Stomach (tissue), 9 donors: ENCODE results near the gene PTPN3. TPM values are rescaled to one million over a fixed set of nuclear protein-coding genes. Genes with fewer than 3 reads are reported as not detected.

Experiments used
- DNase-seq, 2 donors: peaks; one replicate each; pipeline versions ENCODE4 v3.0.0 to v3.0.0-alpha.2; 2013 to 2019
- H3K27ac ChIP-seq, 5 donors: fragments of 200-600 bp in 4 of 5; sonication (generic) in 4 of 5; one replicate each; pipeline ENCODE4 v1.5.1; 2013 to 2019; ENCODE audit warnings: mild to moderate bottlenecking in 1 of 5, moderate library complexity in 1 of 5
- H3K27me3 ChIP-seq, 3 donors: fragments of 200-600 bp; sonication (generic); one replicate each; pipeline ENCODE4 v1.5.1; 2017 to 2019; ENCODE audit warnings: mixed run types in 1 of 3
- H3K36me3 ChIP-seq, 4 donors: fragments of 200-600 bp; sonication (generic); 1 replicate in 3 of 4; 2 replicates in 1 of 4; pipeline ENCODE4 v1.5.1; 2016 to 2019
- H3K4me1 ChIP-seq, 4 donors: fragments of 200-600 bp; sonication (generic); one replicate each; pipeline ENCODE4 v1.5.1; 2016 to 2019
- H3K4me3 ChIP-seq, 4 donors: fragments of 200-600 bp; sonication (generic) in 3 of 4; one replicate each; pipeline ENCODE4 v1.5.1; 2016 to 2019; ENCODE audit warnings: mild to moderate bottlenecking in 1 of 4
- H3K9me3 ChIP-seq, 4 donors: fragments of 200-600 bp; sonication (generic); one replicate each; pipeline ENCODE4 v1.5.1; 2016 to 2019
- EP300 ChIP-seq: sonication (generic); formaldehyde crosslinking; IDR thresholded peaks from one replicate; pipeline ENCODE4 v1.6.1; 2017; ENCODE audit warnings: antibody characterized with exemption
- POLR2A ChIP-seq, 4 donors: fragments of 450-650 bp; IDR thresholded peaks; one replicate each; pipeline ENCODE4 v1.6.1; 2016; ENCODE audit warnings: antibody characterized with exemption in 4 of 4, control low read depth in 2 of 4, mild to moderate bottlenecking in 1 of 4, moderate library complexity in 1 of 4
- POLR2AphosphoS5 ChIP-seq, 3 donors: sonication (generic); formaldehyde crosslinking; IDR thresholded peaks; one replicate each; pipeline ENCODE4 v1.6.1; 2016; ENCODE audit warnings: antibody characterized with exemption in 3 of 3
- WGBS, 5 donors: extraction: QIAGEN DNeasy Blood & Tissue Kit in 3 of 5; methylation state at CpG; one replicate each; pipeline versions ENCODE4 v1.1.5 to v1.1.7; 2013 to 2018; 5-methylcytosine and 5-hydroxymethylcytosine counted together
- intact Hi-C: fragments of 100-400 bp; cut with DNase I; formaldehyde crosslinking; loops from one replicate; pipeline ENCODE4 v1.15.1; 2023; ENCODE audit warnings: low total_unique reads
- polyA plus RNA-seq, 3 donors: library from polyadenylated mRNA; stranded (reverse); fragments of 200-250 nt; gene quantifications; one replicate each; pipeline ENCODE4 v1.2.3, GENCODE V29; 2013
- total RNA-seq, 5 donors: library from RNA; depleted of rRNA; stranded (reverse); fragments of >200 nt; gene quantifications; one replicate each; pipeline versions ENCODE4 v1.1.0 to v1.2.3, GENCODE V29; 2014 to 2016
- TF ChIP-seq, protein P1 (sequence below), 7 experiments: fragments of 450-650 bp in 4 of 7; fragments of 200-600 bp in 3 of 7; sonication (generic) in 3 of 7; IDR thresholded peaks; one replicate each; pipeline ENCODE4 v1.5.1; 2016 to 2019; ENCODE audit warnings: antibody characterized with exemption in 7 of 7, control low read depth in 2 of 7, mild to moderate bottlenecking in 1 of 7
- donor health status: healthy with polysubstance abuse.
- donor health status: Bipolar disorder and iron deficiency.
- donor health status: healthy.

PTPN3 gene
- total and polyA plus RNA-seq, 8 donors, result 4.7 to 16.7 (median 13.1) TPM

DNA sequence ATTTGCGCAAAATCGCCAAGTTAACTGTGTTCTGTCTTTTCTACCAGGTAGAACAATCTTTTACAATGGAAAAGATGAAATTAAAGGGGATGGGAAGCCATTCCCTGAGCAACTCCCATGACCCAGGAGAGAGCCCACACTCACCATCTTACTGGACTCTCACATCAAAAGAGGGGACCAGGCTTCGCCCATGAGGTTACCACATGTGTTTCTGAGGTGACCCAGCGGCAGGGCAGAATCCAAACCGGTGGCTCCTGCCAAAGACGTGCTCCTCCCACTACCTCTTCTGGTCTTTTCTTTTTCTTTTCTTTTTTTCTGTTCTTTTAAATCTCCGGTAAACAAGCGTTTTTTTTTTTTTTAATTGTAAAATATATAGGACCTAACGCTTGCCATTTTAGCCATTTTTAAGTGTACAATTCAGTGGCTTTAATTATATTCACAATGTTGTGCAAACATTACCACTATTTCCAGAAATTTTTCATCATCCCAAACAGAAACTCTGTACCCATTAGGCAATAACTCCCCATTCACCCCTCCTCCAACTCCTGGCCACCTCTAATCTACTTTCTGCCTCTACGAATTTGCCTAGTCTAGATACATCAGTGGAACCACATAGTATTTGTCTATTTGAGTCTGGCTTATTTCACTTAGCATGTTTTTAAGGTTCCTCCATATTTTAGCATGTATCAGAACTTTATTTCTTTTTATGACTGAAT lies 19.3 kb downstream of the PTPN3 start:
- Histone ChIP-seq H3K9me3 (no peaks in the 10 kb centered on the region), H3K27me3 (no peaks in the 10 kb centered on the region), H3K4me3 (no peak overlapping the region), H3K36me3 (no peaks in the 10 kb centered on the region), H3K4me1 (peaks cover 0 to 46% (median 29%) of the 10 kb centered on the region in 4 donors), H3K27ac (peak overlapping the region in 3 of 5 donors; percentile 82 to 93 (median 86))
- no peak for DNase-seq
- TF ChIP-seq POLR2A (IDR thresholded peaks at IDR 0.05) (no peak), POLR2AphosphoS5 (IDR thresholded peaks at IDR 0.05) (no peak), EP300 (no peak)
- TF ChIP-seq, protein P1, sequence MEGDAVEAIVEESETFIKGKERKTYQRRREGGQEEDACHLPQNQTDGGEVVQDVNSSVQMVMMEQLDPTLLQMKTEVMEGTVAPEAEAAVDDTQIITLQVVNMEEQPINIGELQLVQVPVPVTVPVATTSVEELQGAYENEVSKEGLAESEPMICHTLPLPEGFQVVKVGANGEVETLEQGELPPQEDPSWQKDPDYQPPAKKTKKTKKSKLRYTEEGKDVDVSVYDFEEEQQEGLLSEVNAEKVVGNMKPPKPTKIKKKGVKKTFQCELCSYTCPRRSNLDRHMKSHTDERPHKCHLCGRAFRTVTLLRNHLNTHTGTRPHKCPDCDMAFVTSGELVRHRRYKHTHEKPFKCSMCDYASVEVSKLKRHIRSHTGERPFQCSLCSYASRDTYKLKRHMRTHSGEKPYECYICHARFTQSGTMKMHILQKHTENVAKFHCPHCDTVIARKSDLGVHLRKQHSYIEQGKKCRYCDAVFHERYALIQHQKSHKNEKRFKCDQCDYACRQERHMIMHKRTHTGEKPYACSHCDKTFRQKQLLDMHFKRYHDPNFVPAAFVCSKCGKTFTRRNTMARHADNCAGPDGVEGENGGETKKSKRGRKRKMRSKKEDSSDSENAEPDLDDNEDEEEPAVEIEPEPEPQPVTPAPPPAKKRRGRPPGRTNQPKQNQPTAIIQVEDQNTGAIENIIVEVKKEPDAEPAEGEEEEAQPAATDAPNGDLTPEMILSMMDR (IDR thresholded peaks at IDR 0.05), result no peak
- WGBS, 5 donors, result 81 to 94% (median 88%) methylated on average over 10 of the region's 10 CpGs
- intact Hi-C loops, result no loop called here

DNA sequence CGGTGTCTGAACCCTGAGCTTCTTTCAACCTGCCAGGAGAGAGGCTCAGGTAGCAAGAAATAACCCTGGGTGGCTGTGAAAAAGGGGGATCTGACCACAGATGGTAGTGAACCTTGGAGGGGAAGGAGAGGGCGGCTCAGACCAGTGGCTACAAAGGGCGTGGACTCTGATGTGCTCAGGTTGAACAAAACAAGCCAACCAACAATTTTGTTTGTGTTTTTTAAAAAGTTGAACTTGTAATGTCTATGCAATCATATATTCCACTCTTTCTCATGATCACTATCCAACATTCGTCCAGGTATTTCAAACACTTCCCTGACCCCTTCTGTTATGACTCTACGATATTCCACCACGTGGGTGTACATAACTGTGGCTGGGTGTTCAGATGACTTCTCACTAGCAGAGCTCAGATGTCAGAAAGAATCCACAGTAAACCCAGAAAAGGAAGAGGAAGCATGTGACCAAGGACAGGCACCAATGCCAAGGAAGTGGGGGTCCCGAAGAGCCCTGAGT lies 20.0 kb downstream of the PTPN3 start:
- no peak for TF ChIP-seq POLR2A (IDR thresholded peaks at IDR 0.05)
- TF ChIP-seq, protein P1 (IDR thresholded peaks at IDR 0.05), result no peak
- no peak for TF ChIP-seq EP300
- no peak for TF ChIP-seq POLR2AphosphoS5 (IDR thresholded peaks at IDR 0.05)
- no peaks in the 10 kb centered on the region for H3K27me3 ChIP-seq
- peak overlapping the region; percentile 77 to 93 (median 86) for H3K27ac ChIP-seq
- H3K4me3 ChIP-seq, result no peak overlapping the region
- H3K4me1 ChIP-seq, result peaks cover 0 to 48% (median 29%) of the 10 kb centered on the region in 4 donors
- intact Hi-C loops, result no loop called here
- no peak for DNase-seq
- 65 to 77% (median 75%) methylated on average over 7 of the region's 7 CpGs for WGBS, 5 donors
- no peaks in the 10 kb centered on the region for H3K9me3 ChIP-seq
- no peaks in the 10 kb centered on the region for H3K36me3 ChIP-seq

DNA sequence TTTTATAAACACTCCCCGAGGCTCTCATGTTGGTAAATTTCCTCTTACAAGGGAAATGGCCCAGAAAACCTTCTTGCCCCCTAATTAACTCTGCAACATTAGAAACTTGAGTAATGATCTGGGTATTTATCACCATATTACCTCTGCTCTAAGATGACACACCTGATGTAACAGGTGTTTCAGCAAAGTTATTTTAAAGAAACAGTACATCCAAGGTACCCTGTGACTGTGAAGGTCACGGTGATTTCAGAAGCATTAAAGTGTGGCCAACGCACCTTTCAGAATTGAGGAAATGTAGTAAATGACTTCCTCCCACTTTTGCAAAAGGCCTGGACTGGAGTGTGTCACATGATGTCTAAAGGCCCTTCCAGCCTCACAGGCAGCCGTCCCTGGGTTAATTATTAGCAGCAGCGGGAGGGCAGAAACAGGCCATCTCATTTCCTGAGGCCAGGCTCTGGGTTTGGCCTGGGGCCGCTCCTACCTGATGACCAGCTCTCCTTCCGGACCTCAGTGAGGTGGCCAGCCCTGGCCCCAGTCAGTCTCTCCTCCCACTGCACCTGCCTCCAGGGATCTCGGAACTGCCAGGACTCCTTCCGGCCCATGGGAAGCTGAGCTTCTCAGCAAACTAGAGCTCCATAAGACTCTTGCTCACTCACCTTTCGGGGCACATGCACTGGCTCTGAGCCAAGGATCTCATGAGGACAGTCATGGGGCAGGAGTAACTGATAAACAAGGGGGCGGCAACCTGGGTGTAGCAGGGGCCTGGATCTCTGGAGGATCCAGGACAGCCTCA lies 20.7 kb downstream of the PTPN3 start:
- TF ChIP-seq, protein P1 (IDR thresholded peaks at IDR 0.05), result no peak
- TF ChIP-seq POLR2AphosphoS5 (IDR thresholded peaks at IDR 0.05), result peak in 2 of 3 donors; percentile 80 to 81
- peak in 1 of 4 donors; percentile 8 for TF ChIP-seq POLR2A (IDR thresholded peaks at IDR 0.05)
- TF ChIP-seq EP300, result no peak
- intact Hi-C loops, result no loop called here
- no peaks in the 10 kb centered on the region for H3K27me3 ChIP-seq
- no peaks in the 10 kb centered on the region for H3K9me3 ChIP-seq
- peak overlapping the region; percentile 77 to 93 (median 86) for H3K27ac ChIP-seq
- peak; percentile 95 for DNase-seq
- H3K36me3 ChIP-seq, result no peaks in the 10 kb centered on the region
- WGBS, 5 donors, result 27 to 43% (median 33%) methylated on average over 11 of the region's 11 CpGs
- H3K4me3 ChIP-seq, result no peak overlapping the region
- peaks cover 0 to 49% (median 29%) of the 10 kb centered on the region in 4 donors for H3K4me1 ChIP-seq

DNA sequence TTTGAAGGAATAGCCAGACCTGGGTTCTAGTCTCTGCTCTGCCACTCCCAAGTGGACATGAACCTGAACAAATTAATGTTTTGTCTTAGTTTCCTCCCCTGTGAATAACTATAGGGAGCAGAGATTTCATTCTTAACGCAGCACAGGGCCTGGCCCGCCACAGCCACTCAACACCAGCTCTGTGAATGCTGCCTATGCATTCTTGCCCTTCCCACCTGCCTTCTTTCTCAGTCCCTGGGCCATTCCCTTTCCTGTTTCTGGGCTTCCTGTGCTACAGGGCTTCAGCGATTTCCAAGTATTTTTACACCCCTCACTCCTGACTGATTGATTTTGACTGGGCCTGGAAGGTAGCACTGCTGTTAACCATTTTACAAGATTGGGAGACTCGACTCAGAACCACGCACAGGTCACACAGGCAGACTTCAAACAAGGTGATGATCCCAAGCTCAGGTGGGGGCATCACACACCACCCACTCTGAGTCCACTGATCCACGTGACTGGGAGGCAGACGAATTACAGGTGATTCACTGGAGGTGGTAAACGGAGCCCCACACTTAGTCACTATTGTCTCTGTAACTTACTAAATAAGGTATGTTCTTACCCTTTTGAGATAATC lies 21.4 kb downstream of the PTPN3 start:
- no peaks in the 10 kb centered on the region for H3K27me3 ChIP-seq
- H3K36me3 ChIP-seq, result no peaks in the 10 kb centered on the region
- peak overlapping the region; percentile 75 to 93 (median 82) for H3K27ac ChIP-seq
- H3K9me3 ChIP-seq, result no peaks in the 10 kb centered on the region
- intact Hi-C loops, result no loop called here
- H3K4me3 ChIP-seq, result no peak overlapping the region
- TF ChIP-seq POLR2AphosphoS5 (IDR thresholded peaks at IDR 0.05), result no peak
- TF ChIP-seq EP300, result no peak
- TF ChIP-seq POLR2A (IDR thresholded peaks at IDR 0.05), result no peak
- TF ChIP-seq, protein P1 (IDR thresholded peaks at IDR 0.05), result no peak
- H3K4me1 ChIP-seq, result peaks cover 0 to 56% (median 29%) of the 10 kb centered on the region in 4 donors
- DNase-seq, result peak in 1 of 2 donors; percentile 48
- 41 to 52% (median 50%) methylated on average over 8 of the region's 8 CpGs for WGBS, 5 donors
